HG02678 (cell line): ENCODE measurements around the gene VCL.

Source experiments
- ATAC-seq: cut with Tn5 transposase; IDR thresholded peaks from one replicate; pipeline ENCODE4 v1.9.1; 2021; ENCODE audit warnings: mild to moderate bottlenecking, moderate library complexity; ENCODE audit not compliant: unreplicated experiment

The VCL gene

DNA sequence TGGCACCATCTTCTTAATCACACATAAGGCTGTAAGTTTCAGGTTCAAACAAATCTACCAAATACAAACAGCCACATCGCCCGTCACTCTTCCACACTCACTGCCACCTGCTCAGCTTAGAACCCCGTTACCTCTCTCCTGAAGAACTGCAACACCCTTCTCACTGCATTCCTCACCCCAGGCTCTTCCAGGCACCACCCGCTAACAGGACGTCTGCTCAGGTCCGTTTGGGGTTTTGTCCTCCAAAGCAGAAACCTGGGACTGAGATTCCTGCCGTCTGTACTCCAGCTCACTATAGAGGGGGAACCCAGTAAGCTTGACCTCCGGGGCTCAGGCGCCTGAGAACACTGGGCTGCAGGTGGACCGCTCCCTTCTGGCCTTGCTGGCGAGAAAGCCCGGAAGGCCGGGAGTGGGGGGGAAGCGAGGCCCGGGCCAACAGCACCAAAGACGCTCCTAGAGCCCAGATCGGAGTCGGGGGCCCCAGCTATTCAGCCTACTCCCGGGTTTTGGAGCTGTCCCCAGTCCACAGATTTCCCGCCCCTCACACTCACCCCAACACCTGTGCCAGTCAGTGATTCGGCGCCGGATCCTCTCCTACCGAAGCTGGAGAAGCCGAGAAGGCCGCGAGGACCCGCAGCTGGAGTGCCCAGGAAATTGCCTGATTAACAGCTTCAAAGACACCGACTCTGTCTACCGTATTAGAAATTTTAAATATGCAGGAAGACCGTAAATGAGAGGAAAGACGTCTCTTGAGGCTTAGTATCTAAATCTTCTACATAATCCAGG is 152.5 kb downstream of the VCL start, which contains the start of gene AP3M1:
Gene AP3M1, minus strand, starts transcription at position 625 of the 786 bp plus-strand sequence. CDS start 12,449 bp downstream, outside the sequence.
- ATAC-seq, result peak; percentile 46

DNA sequence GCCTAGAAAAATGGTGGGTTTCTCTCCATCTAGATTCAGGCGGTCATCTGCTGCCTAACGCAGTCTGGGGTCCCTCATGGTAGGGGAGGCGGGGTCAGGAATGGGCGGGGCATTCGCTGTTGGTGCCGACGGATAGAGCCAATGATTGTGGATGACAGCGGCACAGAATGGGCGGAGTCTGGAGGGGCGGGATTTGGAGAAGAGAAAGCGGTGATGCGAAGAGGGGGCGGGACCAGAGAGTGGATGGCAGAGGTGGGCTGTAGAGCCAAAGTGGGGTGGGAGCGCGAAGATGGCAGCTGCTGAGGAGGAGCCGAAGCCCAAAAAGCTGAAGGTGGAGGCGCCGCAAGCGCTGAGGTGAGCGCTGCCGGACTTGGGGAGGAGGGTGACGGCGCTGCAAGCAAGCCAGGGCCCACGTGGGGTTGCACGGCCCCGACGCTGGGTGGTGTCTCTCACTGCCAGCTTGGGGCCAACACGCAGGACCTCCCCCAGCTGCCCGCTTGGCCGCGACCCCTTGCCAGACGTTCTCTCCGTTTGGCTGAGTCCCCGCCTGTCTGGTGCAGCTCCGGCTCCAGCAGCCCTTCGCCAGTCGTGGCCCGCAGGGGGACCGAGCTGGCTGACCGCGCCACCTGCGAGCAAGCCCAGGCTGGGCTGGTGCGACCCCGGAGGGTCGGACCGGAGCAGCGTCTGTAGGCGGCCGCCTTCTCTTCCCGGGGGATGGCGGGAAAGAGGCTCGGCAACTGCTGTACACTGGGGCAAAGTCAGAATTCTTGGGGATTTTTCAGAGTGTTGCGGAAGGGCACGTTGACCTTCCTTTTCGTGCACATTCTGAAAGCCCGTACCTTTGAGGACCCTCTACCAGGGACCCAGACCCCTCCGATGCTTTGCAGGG is 153.3 kb downstream of the VCL start, which contains the start of gene ADK:
Gene ADK, plus strand, starts transcription at position 232 of the 889 bp plus-strand sequence. Its CDS starts 58 bp downstream, at position 290.
- ATAC-seq, result peak; percentile 81

DNA sequence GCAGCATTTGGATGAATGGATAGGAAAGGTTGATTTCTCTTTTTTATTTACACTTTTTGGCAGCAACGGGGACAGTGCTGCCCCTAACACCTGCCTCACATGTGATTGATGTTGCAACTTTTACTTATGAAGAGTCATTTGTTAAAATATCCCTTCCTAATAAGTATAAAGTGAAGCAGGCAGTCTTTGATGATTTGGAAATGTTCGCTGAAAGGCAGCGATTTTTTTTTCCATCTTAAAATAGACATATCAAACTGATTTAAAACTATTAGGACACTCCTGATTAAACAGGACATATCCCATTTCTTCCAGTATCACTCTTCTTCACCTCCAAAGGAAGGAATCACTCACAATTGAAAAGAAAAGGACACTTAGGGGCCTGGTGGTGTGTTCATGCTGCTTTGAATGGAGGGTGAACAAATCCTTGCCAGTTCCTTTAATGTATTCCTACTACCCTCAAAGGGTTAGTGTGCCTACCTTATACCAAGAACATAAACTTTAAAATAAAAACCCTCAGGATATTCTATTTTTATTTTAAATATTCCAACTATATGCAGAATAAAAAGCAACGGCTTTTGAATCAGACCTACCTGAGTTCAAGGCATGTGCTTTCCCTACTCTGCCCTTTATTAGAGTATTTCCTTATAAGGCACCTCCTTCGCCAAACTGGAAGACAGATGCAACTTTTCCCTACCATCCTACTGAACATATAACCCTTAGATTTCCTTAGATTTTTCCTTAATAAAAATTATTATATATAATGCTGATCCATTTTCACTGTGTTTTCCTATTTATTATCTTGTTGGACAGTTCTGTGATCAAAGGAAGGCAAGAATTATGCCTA is 154.2 kb downstream of the VCL start:
- no peak for ATAC-seq

DNA sequence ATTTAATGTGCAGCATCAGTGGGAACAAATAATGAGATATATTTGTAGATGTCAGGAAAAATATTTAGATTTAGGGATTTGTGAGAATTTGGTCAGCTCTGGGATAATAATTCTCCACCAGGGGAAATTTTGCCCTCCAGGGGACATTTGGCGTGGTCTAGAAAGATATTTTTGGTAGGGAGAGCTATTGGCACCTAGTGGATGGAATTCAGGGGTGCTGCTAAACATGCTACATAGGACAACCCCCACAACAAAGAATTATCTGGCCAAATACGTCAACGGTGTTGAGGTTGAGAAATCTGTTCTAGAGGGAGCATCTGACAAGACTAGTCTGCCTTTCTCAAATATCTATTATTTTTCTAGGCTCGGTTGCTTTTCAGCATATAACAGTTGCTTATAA is 155.2 kb downstream of the VCL start:
- ATAC-seq, result no peak

DNA sequence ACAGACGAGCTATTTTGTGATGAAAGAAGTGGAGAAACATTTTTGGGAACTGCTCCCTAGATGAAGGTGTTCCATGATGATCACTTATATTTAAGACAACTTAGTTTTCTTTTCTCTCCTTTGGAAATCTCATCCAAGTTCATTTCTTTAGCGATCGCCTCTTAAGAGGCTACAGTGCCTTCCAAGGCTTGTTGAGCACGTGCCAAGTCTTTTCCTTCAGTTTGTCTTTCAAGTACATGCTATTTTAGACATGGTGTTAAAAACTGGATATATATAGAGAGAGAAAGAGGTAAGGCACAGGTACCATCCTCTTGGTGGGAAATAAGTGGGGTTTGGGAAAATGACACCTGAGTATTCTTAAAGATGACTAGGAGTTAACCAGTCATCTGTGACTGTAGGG is 155.8 kb downstream of the VCL start:
- ATAC-seq, result no peak

DNA sequence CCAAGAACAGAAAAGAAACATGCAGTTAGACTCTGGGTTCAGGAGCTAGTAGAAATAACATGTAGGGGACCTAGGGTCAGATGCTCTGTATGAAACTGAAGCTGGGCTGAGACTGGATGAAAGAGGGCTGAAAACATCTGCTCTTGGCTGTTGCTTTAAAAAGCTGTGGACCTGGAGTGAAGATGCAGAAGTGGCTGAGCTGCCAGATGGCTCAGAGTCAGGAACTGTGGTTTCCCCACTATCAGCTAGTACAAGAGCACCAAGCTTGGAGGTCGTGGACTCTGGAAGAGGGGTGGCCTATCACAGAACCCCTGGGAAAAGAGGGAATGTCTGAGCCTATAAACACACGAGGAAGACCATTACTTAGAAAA is 159.0 kb downstream of the VCL start:
- ATAC-seq, result peak; percentile 84

- ATAC-seq, result no peak
Measured at GRCh38 chr10:74160013-74160412, 162.1 kb downstream of the VCL start.

- no peak for ATAC-seq
Measured at GRCh38 chr10:74163319-74164068, 165.6 kb downstream of the VCL start.

- no peak for ATAC-seq
Measured at GRCh38 chr10:74164716-74165529, 167.0 kb downstream of the VCL start.

DNA sequence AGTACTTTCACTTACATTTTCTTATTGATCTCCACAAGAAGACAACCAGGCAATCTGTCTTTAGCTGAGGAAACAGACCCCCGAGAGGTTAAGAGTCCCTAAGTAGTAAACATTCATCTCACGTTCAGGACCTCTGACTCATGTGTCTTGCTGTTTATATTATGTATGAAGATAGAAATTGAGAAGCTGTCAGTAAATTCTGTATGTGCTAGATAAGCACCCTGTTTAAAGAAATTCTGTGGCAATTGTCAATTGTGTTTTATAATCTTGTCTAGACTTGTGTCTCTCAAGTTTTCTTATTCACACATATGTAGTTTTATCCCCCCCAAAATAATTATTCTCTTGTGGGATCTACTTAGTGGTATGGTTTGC is 167.6 kb downstream of the VCL start:
- no peak for ATAC-seq

GRCh38 chr10:74167443-74167842 is 169.5 kb downstream of the VCL start:
- ATAC-seq, result no peak
